K562 (cell line): ENCODE measurements around the gene BAD. TPM values are rescaled to one million over a fixed set of nuclear protein-coding genes. Genes with fewer than 3 reads are reported as not detected.
A peak's percentile ranks its signal among the peaks of the same experiment; 100 is the strongest.

ENCODE experiments used
- ATAC-seq: fragments of 200-7000 bp; cut with Tn5 transposase; 3 replicates; pipeline ENCODE4 v1.9.1; 2020; ENCODE audit warnings: moderate library complexity
- BruUV-seq: library from RNA; stranded (reverse); fragments of 400-500 nt; replicated peaks from 2 replicates; lab custom pipeline; 2021; lab: Mats Ljungman, UMichigan
- CTCF ChIA-PET: fragments of 300-600 bp; formaldehyde crosslinking; extraction: SDS; loops from one replicate; lab custom pipeline; 2021; ENCODE audit warnings: low intra/inter-chr PET ratio; lab: Yijun Ruan, JAX
- POLR2A ChIA-PET: fragments of 300-600, 350-650 bp; sonication (Branson Sonifier 250); formaldehyde crosslinking; extraction: SDS; loops from one replicate; lab custom pipeline; 2021; ENCODE audit warnings: antibody characterized with exemption, inconsistent platforms; lab: Yijun Ruan, JAX
- DNase-seq, 4 experiments: peaks; one replicate each; pipeline versions ENCODE4 v3.0.0 to v3.0.0-alpha.2; 2011 to 2018; ENCODE audit warnings: low spot score in 3 of 4, mixed read lengths in 3 of 4; ENCODE audit errors: extremely low read depth in 1 of 4
- FAIRE-seq: peaks from 2 replicates; lab custom pipeline; 2011; peaks lifted over from hg19 to GRCh38; lab: Jason Lieb, UNC
- H2AFZ ChIP-seq: 2 replicates; pipeline ENCODE4 v1.6.0; 2011; ENCODE audit warnings: low read depth, low read length, control low read depth, inconsistent platforms
- H3K27ac ChIP-seq: fragments of 200-600 bp; 3 replicates; pipeline ENCODE4 v1.8.0; 2011; ENCODE audit warnings: low read depth, mild to moderate bottlenecking, control low read depth, inconsistent platforms, low read length, moderate library complexity, mixed read lengths; ENCODE audit errors: extremely low read depth
- H3K27me3 ChIP-seq, 2 experiments: fragments of 300-600 bp in 1 of 2; 2 replicates in 1 of 2; 3 replicates in 1 of 2; pipeline versions ENCODE4 v1.6.0 to v1.8.0; 2011; ENCODE audit warnings: inconsistent platforms in 2 of 2, low read length in 2 of 2, mild to moderate bottlenecking in 1 of 2, mixed read lengths in 1 of 2, moderate library complexity in 1 of 2; ENCODE audit not compliant: control insufficient read depth in 2 of 2, insufficient read depth in 2 of 2
- H3K36me3 ChIP-seq: fragments of 300-600 bp; 3 replicates; pipeline ENCODE4 v1.8.0; 2011; ENCODE audit warnings: mild to moderate bottlenecking, low read length, inconsistent platforms; ENCODE audit not compliant: control insufficient read depth, insufficient read depth
- H3K4me1 ChIP-seq, 2 experiments: fragments of 200-600 bp in 1 of 2; replicated peaks in 1 of 2; 2 replicates in 1 of 2; 3 replicates in 1 of 2; pipeline versions ENCODE4 v1.5.1 to v1.8.0; 2011; ENCODE audit warnings: inconsistent platforms in 2 of 2, low read length in 2 of 2, mild to moderate bottlenecking in 1 of 2, mixed read lengths in 1 of 2, moderate library complexity in 1 of 2; ENCODE audit not compliant: control insufficient read depth in 2 of 2, insufficient read depth in 2 of 2
- H3K4me2 ChIP-seq: 2 replicates; pipeline ENCODE4 v1.6.1; 2011; ENCODE audit warnings: low read length, control low read depth, inconsistent platforms, mixed read lengths; ENCODE audit not compliant: insufficient read depth
- H3K4me3 ChIP-seq: fragments of 200-600 bp; sonication (generic), shearing (Covaris generic); 2 replicates; pipeline ENCODE4 v1.5.1; 2016; ENCODE audit warnings: control low read depth, inconsistent platforms
- H3K79me2 ChIP-seq: fragments of 200-600 bp; 3 replicates; pipeline ENCODE4 v1.8.0; 2011; ENCODE audit warnings: low read length, inconsistent platforms; ENCODE audit not compliant: control insufficient read depth, insufficient read depth
- H3K9ac ChIP-seq, 2 experiments: 2 replicates each; pipeline versions ENCODE4 v1.6.0 to v1.6.1; 2011; ENCODE audit warnings: low read depth in 2 of 2, low read length in 2 of 2, control low read depth in 1 of 2, inconsistent platforms in 1 of 2, mild to moderate bottlenecking in 1 of 2, mixed read lengths in 1 of 2; ENCODE audit not compliant: insufficient read depth in 1 of 2
- H3K9me1 ChIP-seq: one replicate; pipeline ENCODE4 v1.6.0; 2011; ENCODE audit warnings: inconsistent platforms, mild to moderate bottlenecking, low read length, moderate library complexity; ENCODE audit not compliant: control insufficient read depth, insufficient read depth
- H3K9me3 ChIP-seq: replicated peaks from 2 replicates; pipeline ENCODE4 v1.5.1; 2011; ENCODE audit warnings: low read depth, low read length, inconsistent platforms; ENCODE audit not compliant: control insufficient read depth, insufficient read depth
- H4K20me1 ChIP-seq: replicated peaks from 2 replicates; pipeline ENCODE4 v1.6.1; 2011; ENCODE audit warnings: low read length, inconsistent platforms, mixed read lengths; ENCODE audit not compliant: control insufficient read depth, insufficient read depth
- ARNT ChIP-seq, 2 experiments: fragments of 450-650 bp; IDR thresholded peaks; 2 replicates each; pipeline ENCODE4 v1.6.1; 2016; ENCODE audit warnings: mild to moderate bottlenecking in 1 of 2
- GATA2 ChIP-seq: sonication (generic); formaldehyde crosslinking; IDR thresholded peaks from 2 replicates; pipeline ENCODE4 v1.4.0; 2020; ENCODE audit warnings: mild to moderate bottlenecking, missing genetic modification reagents
- SIN3A ChIP-seq, 2 experiments: fragments of 150-350 bp in 1 of 2; IDR thresholded peaks; 2 replicates each; pipeline ENCODE4 v1.6.1; 2011 to 2016; ENCODE audit warnings: borderline replicate concordance in 2 of 2, low read depth in 2 of 2, low read length in 2 of 2, mild to moderate bottlenecking in 2 of 2, moderate library complexity in 2 of 2; ENCODE audit not compliant: control insufficient read depth in 1 of 2
- TCF7 ChIP-seq: sonication (generic); IDR thresholded peaks from 2 replicates; pipeline ENCODE4 v1.6.1; 2016; ENCODE audit warnings: antibody characterized with exemption, borderline replicate concordance
- ZFX ChIP-seq: sonication (generic); formaldehyde crosslinking; IDR thresholded peaks from 2 replicates; pipeline ENCODE4 v1.8.0; 2022; ENCODE audit warnings: mild to moderate bottlenecking, missing genetic modification reagents, moderate library complexity
- ZNF12 ChIP-seq: sonication (generic); formaldehyde crosslinking; IDR thresholded peaks from 2 replicates; pipeline ENCODE4 v1.4.0; 2020; ENCODE audit warnings: mild to moderate bottlenecking, missing genetic modification reagents
- ZNF431 ChIP-seq: sonication (generic); formaldehyde crosslinking; IDR thresholded peaks from 2 replicates; pipeline ENCODE4 v1.8.0; 2022; ENCODE audit warnings: mild to moderate bottlenecking, missing genetic modification reagents
- WGBS: fragments of 100-300 bp; shearing (Covaris generic); methylation state at CpG from one replicate; pipeline ENCODE4 v1.1.6; 2016; ENCODE audit warnings: low coverage, mixed read lengths; ENCODE audit not compliant: insufficient coverage; ENCODE audit errors: missing lambda C conversion rate; 5-methylcytosine and 5-hydroxymethylcytosine counted together
- in situ Hi-C: fragments of 300-500 bp; cut with MboI; formaldehyde crosslinking; loops from 4 replicates; pipeline ENCODE4 v1.15.0; 2018; ENCODE audit warnings: inconsistent platforms, mixed read lengths
- intact Hi-C: fragments of 100-400 bp; cut with micrococcal nuclease; formaldehyde crosslinking; loops from 2 replicates; pipeline ENCODE4 v1.14.2; 2022
- polyA plus RNA-seq, 8 experiments: library from polyadenylated mRNA; depleted of rRNA in 4 of 8; stranded (reverse) in 5 of 8; unstranded in 3 of 8; fragments of >200 nt; fragmentation: Nextera tagmentation in 2 of 8; fragmentation: Illumina TruSeq in 1 of 8; extraction: Ambion mirVana in 2 of 8; extraction: Trizol in 1 of 8; gene quantifications; 2 replicates each; pipeline versions ENCODE4 v1.2.1 to v1.2.3, GENCODE V29; 2011 to 2014; ENCODE audit warnings: inconsistent platforms in 1 of 8, missing spikeins in 1 of 8
- total RNA-seq, 7 experiments: library from RNA; depleted of rRNA in 6 of 7; stranded (reverse); fragments of >200 nt in 6 of 7; fragmentation: Illumina TruSeq in 2 of 7; extraction: Trizol in 2 of 7; gene quantifications; 2 replicates each; pipeline versions ENCODE4 v1.2.1 to v1.2.3, GENCODE V29; 2011 to 2021; ENCODE audit warnings: low replicate concordance in 1 of 7
- TF ChIP-seq, protein P1 (sequence below): conservative IDR thresholded peaks from 2 replicates; pipeline ENCODE4 v1.6.1; 2011; ENCODE audit warnings: low read depth, mild to moderate bottlenecking, low read length; ENCODE audit not compliant: control insufficient read depth
- TF ChIP-seq, protein P2 (sequence below): IDR thresholded peaks from 2 replicates; pipeline ENCODE4 v1.6.1; 2011; ENCODE audit not compliant: insufficient read length; ENCODE audit errors: extremely low read depth

Gene BAD
- total and polyA plus RNA-seq, 9 of the 15 experiments (the other 6 are each of a cell fraction or from before 2014, with no cell fraction given), result 0.61 to 45.6 (median 11.8) TPM

DNA sequence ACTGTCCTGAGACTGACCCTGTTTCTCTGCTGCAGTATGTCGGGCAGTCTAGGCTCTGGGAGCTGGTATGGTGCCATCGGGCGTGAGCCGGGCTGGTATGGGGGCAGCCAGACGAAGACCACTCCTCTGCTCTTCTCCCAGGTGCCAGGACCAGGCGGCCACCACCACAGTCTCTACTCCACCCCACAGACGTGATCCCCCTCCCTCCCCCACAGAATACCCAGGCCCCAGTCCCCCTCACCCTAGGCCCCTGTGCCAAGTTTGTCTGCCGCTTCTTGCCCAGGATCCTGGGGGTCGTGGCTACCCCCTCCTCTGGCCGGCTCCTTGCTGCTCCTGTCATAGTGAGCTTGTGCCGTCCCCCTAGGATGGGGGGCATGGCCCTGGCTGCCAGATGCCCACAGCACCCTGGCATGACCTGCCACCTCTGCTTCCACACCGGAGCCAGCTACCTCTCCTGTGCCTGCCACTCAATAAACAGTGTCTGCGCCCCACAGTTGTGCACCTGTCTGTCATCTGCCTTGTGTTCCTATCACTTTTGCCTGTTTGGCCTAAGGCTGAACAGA lies 4.6 kb upstream of the BAD start:
- H2AFZ ChIP-seq, result no peak overlapping the region
- intact Hi-C loops (no loop called here), in situ Hi-C loops (no loop called here)
- H3K27ac ChIP-seq, result no peak overlapping the region
- WGBS, result 71% methylated on average over 10 of the region's 13 CpGs
- no peak for TF ChIP-seq ZNF12
- TF ChIP-seq, protein P1, sequence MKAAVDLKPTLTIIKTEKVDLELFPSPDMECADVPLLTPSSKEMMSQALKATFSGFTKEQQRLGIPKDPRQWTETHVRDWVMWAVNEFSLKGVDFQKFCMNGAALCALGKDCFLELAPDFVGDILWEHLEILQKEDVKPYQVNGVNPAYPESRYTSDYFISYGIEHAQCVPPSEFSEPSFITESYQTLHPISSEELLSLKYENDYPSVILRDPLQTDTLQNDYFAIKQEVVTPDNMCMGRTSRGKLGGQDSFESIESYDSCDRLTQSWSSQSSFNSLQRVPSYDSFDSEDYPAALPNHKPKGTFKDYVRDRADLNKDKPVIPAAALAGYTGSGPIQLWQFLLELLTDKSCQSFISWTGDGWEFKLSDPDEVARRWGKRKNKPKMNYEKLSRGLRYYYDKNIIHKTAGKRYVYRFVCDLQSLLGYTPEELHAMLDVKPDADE, result no peak
- TF ChIP-seq, protein P2, sequence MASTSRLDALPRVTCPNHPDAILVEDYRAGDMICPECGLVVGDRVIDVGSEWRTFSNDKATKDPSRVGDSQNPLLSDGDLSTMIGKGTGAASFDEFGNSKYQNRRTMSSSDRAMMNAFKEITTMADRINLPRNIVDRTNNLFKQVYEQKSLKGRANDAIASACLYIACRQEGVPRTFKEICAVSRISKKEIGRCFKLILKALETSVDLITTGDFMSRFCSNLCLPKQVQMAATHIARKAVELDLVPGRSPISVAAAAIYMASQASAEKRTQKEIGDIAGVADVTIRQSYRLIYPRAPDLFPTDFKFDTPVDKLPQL, result no peak
- TF ChIP-seq GATA2 (CRISPR knock-in tag), result no peak
- no peak for TF ChIP-seq TCF7
- no peak for TF ChIP-seq ZFX (CRISPR knock-in tag)
- no peak for TF ChIP-seq ARNT (IDR thresholded peaks at IDR 0.05)
- TF ChIP-seq ZNF431, result no peak
- TF ChIP-seq SIN3A (IDR thresholded peaks at IDR 0.05; ENCODE audit: borderline replicate concordance in 2 of 2, control insufficient read depth in 1 of 2, low read depth in 2 of 2, low read length in 2 of 2), result no peak
- no peak for DNase-seq
- no peak overlapping the region for H3K4me3 ChIP-seq
- H3K79me2 ChIP-seq, result peaks cover 4% of the 10 kb centered on the region; the same call in 1 of the 3 replicates
- H3K4me1 ChIP-seq, result peaks cover 5 to 64% of the 10 kb centered on the region in 2 experiments; a peak in 3 of 5 replicates
- no peaks in the 10 kb centered on the region for H3K9me3 ChIP-seq
- no peak for ATAC-seq
- ChIA-PET POLR2A (interaction anchor here (1.0 to 1.4 kb wide), 3 partner anchors 9 to 83 kb away, joined by 3 to 5 read pairs (median 3); partner anchors contain the start of gene FERMT3), CTCF (no interaction called here)
- peaks cover 14 to 30% of the 10 kb centered on the region in 2 experiments; a peak in 4 of 5 replicates for H3K27me3 ChIP-seq
- no peaks in the 10 kb centered on the region for H3K36me3 ChIP-seq
- no peaks in the 10 kb centered on the region for H3K9me1 ChIP-seq
- FAIRE-seq, result no peak
- peak overlapping the region in 1 of 2 experiments; percentile 61; a peak in 1 of 4 replicates for H3K9ac ChIP-seq
- BruUV-seq, result no TSS peak
- no peaks in the 10 kb centered on the region for H4K20me1 ChIP-seq
- H3K4me2 ChIP-seq, result no peak overlapping the region
